ENCODE results near the gene NAA25.

DNA sequence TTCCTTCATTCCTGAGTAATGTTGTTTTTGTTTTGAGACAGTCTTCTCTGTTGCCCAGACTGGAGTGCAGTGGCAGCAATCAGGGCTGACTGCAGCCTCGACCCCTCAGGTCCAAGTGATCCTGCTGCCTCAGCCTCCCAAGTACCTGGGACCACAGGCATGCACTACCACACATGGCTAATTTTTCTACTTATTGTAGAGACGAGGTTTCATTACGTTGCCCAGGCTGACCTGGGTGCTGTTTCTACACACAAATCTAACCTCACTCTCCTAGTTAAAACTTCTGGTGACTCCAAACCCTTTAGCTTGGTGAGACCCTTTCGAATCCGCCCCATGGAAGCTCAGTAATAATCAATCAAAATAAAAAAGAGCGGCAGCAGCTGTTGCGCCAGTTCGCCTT lies 96.9 kb downstream of the NAA25 start:
- TF ChIP-seq EZH2 (IDR thresholded peaks at IDR 0.05; ENCODE audit: borderline replicate concordance) (no peak), EZH2phosphoT487 (IDR thresholded peaks at IDR 0.05; ENCODE audit: low read depth, severe bottlenecking, unreplicated experiment) (no peak)
